HCT116 (cell line): Measurements from ENCODE around the gene CFAP58. TPM values are rescaled to one million over a fixed set of nuclear protein-coding genes. Genes with fewer than 3 reads are reported as not detected.

Source experiments
- ATAC-seq: fragments of 200-7000 bp; cut with Tn5 transposase; 2 replicates; pipeline ENCODE4 v1.9.1; 2020; ENCODE audit warnings: mild to moderate bottlenecking, moderate library complexity
- BruUV-seq: library from RNA; stranded (reverse); fragments of 400-500 nt; replicated peaks from 2 replicates; lab custom pipeline; 2021; lab: Mats Ljungman, UMichigan
- CTCF ChIA-PET: fragments of 300-600 bp; sonication (Branson Sonifier 250); formaldehyde crosslinking; loops from one replicate; lab custom pipeline; 2021; ENCODE audit warnings: antibody characterized with exemption; lab: Charles Lee
- POLR2A ChIA-PET: fragments of 300-600, 350-600 bp; sonication (Branson Sonifier 250); formaldehyde crosslinking; loops from one replicate; lab custom pipeline; 2021; ENCODE audit warnings: antibody characterized with exemption; lab: Charles Lee
- RAD21 ChIA-PET, 2 experiments: fragments of 300-600 bp; sonication (Branson Sonifier 250); formaldehyde crosslinking; loops; one replicate each; lab custom pipeline; 2023; ENCODE audit warnings: low total read pairs in 2 of 2; ENCODE audit not compliant: uncharacterized antibody in 2 of 2, unreplicated experiment in 2 of 2, low non-redundant PET in 1 of 2; lab: Charles Lee
- DNase-seq: peaks from one replicate; pipeline ENCODE4 v3.0.0-alpha.2; 2010; ENCODE audit warnings: low read depth, low spot score
- H2AFZ ChIP-seq: fragments of 200-600 bp; shearing (Covaris generic), sonication (generic); 2 replicates; pipeline ENCODE4 v1.6.1; 2017; ENCODE audit warnings: low read depth, mixed run types, mixed read lengths, antibody characterized with exemption, low read length; ENCODE audit not compliant: poor library complexity, severe bottlenecking
- H3K27ac ChIP-seq: 2 replicates; pipeline ENCODE4 v1.5.1; 2012; ENCODE audit warnings: low read depth, low read length
- H3K27me3 ChIP-seq: fragments of 200-600 bp; sonication (generic); 2 replicates; pipeline ENCODE4 v1.6.1; 2016; ENCODE audit warnings: mixed run types, low read length, mixed read lengths; ENCODE audit not compliant: insufficient read depth
- H3K36me3 ChIP-seq, 2 experiments: fragments of 200-500 bp in 1 of 2; fragments of 200-600 bp in 1 of 2; sonication (Bioruptor generic) in 1 of 2; sonication (generic) in 1 of 2; 2 replicates each; pipeline versions ENCODE4 v1.5.1 to v1.6.1; 2014 to 2016; ENCODE audit warnings: low read length in 2 of 2, inconsistent platforms in 1 of 2, mixed read lengths in 1 of 2, mixed run types in 1 of 2; ENCODE audit not compliant: insufficient read depth in 2 of 2, control insufficient read depth in 1 of 2
- H3K4me1 ChIP-seq, 2 experiments: fragments of 200-600 bp in 1 of 2; sonication (generic) in 1 of 2; 2 replicates each; pipeline versions ENCODE4 v1.5.1 to v1.6.1; 2012 to 2017; ENCODE audit warnings: low read length in 2 of 2, inconsistent platforms in 1 of 2, mild to moderate bottlenecking in 1 of 2, mixed read lengths in 1 of 2, mixed run types in 1 of 2, moderate library complexity in 1 of 2; ENCODE audit not compliant: insufficient read depth in 2 of 2, control insufficient read depth in 1 of 2
- H3K4me2 ChIP-seq: fragments of 200-600 bp; sonication (generic); 2 replicates; pipeline ENCODE4 v1.6.1; 2017; ENCODE audit warnings: mixed run types, low read length, mixed read lengths
- H3K4me3 ChIP-seq, 2 experiments: fragments of 200-600 bp in 1 of 2; sonication (generic) in 1 of 2; replicated peaks in 1 of 2; 2 replicates each; pipeline ENCODE4 v1.5.1; 2011 to 2016; ENCODE audit warnings: low read length in 2 of 2, control low read depth in 1 of 2, low read depth in 1 of 2, mild to moderate bottlenecking in 1 of 2, mixed read lengths in 1 of 2, mixed run types in 1 of 2
- H3K79me2 ChIP-seq: fragments of 200-600 bp; sonication (generic); 2 replicates; pipeline ENCODE4 v1.6.1; 2017; ENCODE audit warnings: mild to moderate bottlenecking, mixed run types, low read length, moderate library complexity, mixed read lengths; ENCODE audit not compliant: insufficient read depth
- H3K9ac ChIP-seq: fragments of 200-600 bp; sonication (generic); 2 replicates; pipeline ENCODE4 v1.6.1; 2016; ENCODE audit warnings: low read length, mixed read lengths
- H3K9me2 ChIP-seq: fragments of 200-600 bp; sonication (generic), shearing (Covaris generic); 2 replicates; pipeline ENCODE4 v1.6.1; 2017; ENCODE audit warnings: mixed run types, mild to moderate bottlenecking, moderate library complexity; ENCODE audit not compliant: insufficient read depth
- H3K9me3 ChIP-seq, 2 experiments: fragments of 200-500 bp in 1 of 2; fragments of 200-600 bp in 1 of 2; sonication (Bioruptor generic) in 1 of 2; sonication (generic) in 1 of 2; 2 replicates each; pipeline ENCODE4 v1.6.1; 2014 to 2017; ENCODE audit warnings: low read length in 2 of 2, mixed read lengths in 2 of 2, inconsistent platforms in 1 of 2, low read depth in 1 of 2, mild to moderate bottlenecking in 1 of 2, mixed run types in 1 of 2, moderate library complexity in 1 of 2; ENCODE audit not compliant: control insufficient read depth in 1 of 2, insufficient read depth in 1 of 2
- H4K20me1 ChIP-seq: fragments of 200-600 bp; sonication (generic), shearing (Covaris generic); 2 replicates; pipeline ENCODE4 v1.6.1; 2017; ENCODE audit warnings: mixed run types, mild to moderate bottlenecking, moderate library complexity; ENCODE audit not compliant: insufficient read depth
- CBX3 ChIP-seq: IDR thresholded peaks from 2 replicates; pipeline ENCODE4 v1.6.1; 2012; ENCODE audit warnings: low read depth
- CEBPB ChIP-seq: IDR thresholded peaks from 2 replicates; pipeline ENCODE4 v1.6.1; 2012; ENCODE audit warnings: low read depth
- EGR1 ChIP-seq: IDR thresholded peaks from 2 replicates; pipeline ENCODE4 v1.6.1; 2012; ENCODE audit warnings: low read depth
- EZH2phosphoT487 ChIP-seq: fragments of 200-600 bp; IDR thresholded peaks from 2 replicates; pipeline ENCODE4 v1.6.1; 2018; ENCODE audit warnings: antibody characterized with exemption, borderline replicate concordance
- JUND ChIP-seq: IDR thresholded peaks from 2 replicates; pipeline ENCODE4 v1.6.1; 2012
- MAX ChIP-seq: IDR thresholded peaks from 2 replicates; pipeline ENCODE4 v1.6.1; 2012
- POLR2A ChIP-seq: IDR thresholded peaks from 2 replicates; pipeline ENCODE4 v1.7.0; 2011; ENCODE audit warnings: borderline replicate concordance; ENCODE audit not compliant: insufficient read depth, insufficient read length; ENCODE audit errors: extremely low read depth
- SIN3A ChIP-seq: IDR thresholded peaks from 2 replicates; pipeline ENCODE4 v1.6.1; 2012; ENCODE audit warnings: low read depth
- SP1 ChIP-seq: IDR thresholded peaks from 2 replicates; pipeline ENCODE4 v1.6.1; 2012; ENCODE audit warnings: low read depth
- SRF ChIP-seq: IDR thresholded peaks from 2 replicates; pipeline ENCODE4 v1.6.1; 2012; ENCODE audit warnings: low read depth
- YY1 ChIP-seq: IDR thresholded peaks from 2 replicates; pipeline ENCODE4 v1.6.1; 2011; ENCODE audit warnings: low read length, low read depth, moderate library complexity, mild to moderate bottlenecking; ENCODE audit not compliant: insufficient replicate concordance; ENCODE audit errors: extremely low read depth
- ZBTB33 ChIP-seq: IDR thresholded peaks from 2 replicates; pipeline ENCODE4 v1.6.1; 2011; ENCODE audit warnings: mild to moderate bottlenecking, low read length, moderate library complexity; ENCODE audit not compliant: insufficient replicate concordance; ENCODE audit errors: extremely low read depth
- intact Hi-C: fragments of 100-400 bp; cut with micrococcal nuclease; formaldehyde crosslinking; loops from 2 replicates; pipeline ENCODE4 v1.10.0; 2022
- total RNA-seq: library from RNA; stranded (reverse); gene quantifications from one replicate; pipeline ENCODE4 v1.2.1, GENCODE V29; 2021; ENCODE audit not compliant: unreplicated experiment
- TF ChIP-seq, protein P1 (sequence below), 3 experiments: fragments of 200-600 bp in 1 of 3; sonication (generic) in 1 of 3; IDR thresholded peaks in 2 of 3; conservative IDR thresholded peaks in 1 of 3; 2 replicates each; pipeline ENCODE4 v1.5.1; 2012 to 2017; ENCODE audit warnings: low read depth in 2 of 3, low read length in 2 of 3, antibody characterized with exemption in 1 of 3, borderline replicate concordance in 1 of 3, control low read depth in 1 of 3, mild to moderate bottlenecking in 1 of 3, mixed read lengths in 1 of 3, mixed run types in 1 of 3, moderate library complexity in 1 of 3; ENCODE audit not compliant: insufficient read depth in 1 of 3
- TF ChIP-seq, protein P2 (sequence below): IDR thresholded peaks from 2 replicates; pipeline ENCODE4 v1.6.1; 2012; ENCODE audit warnings: low read depth

The CFAP58 gene
- total RNA-seq, 1 experiment from 2014 or later: 0.91 TPM

- BruUV-seq: no TSS peak
- no peak overlapping the region for H3K27ac ChIP-seq
- no peaks in the 10 kb centered on the region for H3K79me2 ChIP-seq
- intact Hi-C loops: no loop called here
- H3K36me3 ChIP-seq: no peaks in the 10 kb centered on the region
- DNase-seq: no peak
- H3K4me1 ChIP-seq: peaks cover 0 to 8% of the 10 kb centered on the region in 2 experiments; a peak in 2 of 4 replicates
- H3K9me2 ChIP-seq: no peaks in the 10 kb centered on the region
- ChIA-PET POLR2A (no interaction called here), CTCF (no interaction called here)
- no peak for ATAC-seq
- H3K4me2 ChIP-seq: no peak overlapping the region
- peak overlapping the region; percentile 44 for H2AFZ ChIP-seq
- no peaks in the 10 kb centered on the region for H4K20me1 ChIP-seq
- no peak overlapping the region for H3K4me3 ChIP-seq
- H3K27me3 ChIP-seq: peaks cover 85% of the 10 kb centered on the region
- H3K9ac ChIP-seq: no peak overlapping the region
- H3K9me3 ChIP-seq: no peaks in the 10 kb centered on the region
- TF ChIP-seq CBX3: no peak
- no peak for TF ChIP-seq SRF
- TF ChIP-seq SIN3A: no peak
- TF ChIP-seq, protein P1, sequence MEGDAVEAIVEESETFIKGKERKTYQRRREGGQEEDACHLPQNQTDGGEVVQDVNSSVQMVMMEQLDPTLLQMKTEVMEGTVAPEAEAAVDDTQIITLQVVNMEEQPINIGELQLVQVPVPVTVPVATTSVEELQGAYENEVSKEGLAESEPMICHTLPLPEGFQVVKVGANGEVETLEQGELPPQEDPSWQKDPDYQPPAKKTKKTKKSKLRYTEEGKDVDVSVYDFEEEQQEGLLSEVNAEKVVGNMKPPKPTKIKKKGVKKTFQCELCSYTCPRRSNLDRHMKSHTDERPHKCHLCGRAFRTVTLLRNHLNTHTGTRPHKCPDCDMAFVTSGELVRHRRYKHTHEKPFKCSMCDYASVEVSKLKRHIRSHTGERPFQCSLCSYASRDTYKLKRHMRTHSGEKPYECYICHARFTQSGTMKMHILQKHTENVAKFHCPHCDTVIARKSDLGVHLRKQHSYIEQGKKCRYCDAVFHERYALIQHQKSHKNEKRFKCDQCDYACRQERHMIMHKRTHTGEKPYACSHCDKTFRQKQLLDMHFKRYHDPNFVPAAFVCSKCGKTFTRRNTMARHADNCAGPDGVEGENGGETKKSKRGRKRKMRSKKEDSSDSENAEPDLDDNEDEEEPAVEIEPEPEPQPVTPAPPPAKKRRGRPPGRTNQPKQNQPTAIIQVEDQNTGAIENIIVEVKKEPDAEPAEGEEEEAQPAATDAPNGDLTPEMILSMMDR (IDR thresholded peaks at IDR 0.05 in 2 of 3, conservative IDR thresholded peaks at IDR 0.05 in 1 of 3; ENCODE audit: borderline replicate concordance in 1 of 3, insufficient read depth in 1 of 3, low read depth in 2 of 3, low read length in 2 of 3): no peak
- no peak for TF ChIP-seq POLR2A
- TF ChIP-seq, protein P2, sequence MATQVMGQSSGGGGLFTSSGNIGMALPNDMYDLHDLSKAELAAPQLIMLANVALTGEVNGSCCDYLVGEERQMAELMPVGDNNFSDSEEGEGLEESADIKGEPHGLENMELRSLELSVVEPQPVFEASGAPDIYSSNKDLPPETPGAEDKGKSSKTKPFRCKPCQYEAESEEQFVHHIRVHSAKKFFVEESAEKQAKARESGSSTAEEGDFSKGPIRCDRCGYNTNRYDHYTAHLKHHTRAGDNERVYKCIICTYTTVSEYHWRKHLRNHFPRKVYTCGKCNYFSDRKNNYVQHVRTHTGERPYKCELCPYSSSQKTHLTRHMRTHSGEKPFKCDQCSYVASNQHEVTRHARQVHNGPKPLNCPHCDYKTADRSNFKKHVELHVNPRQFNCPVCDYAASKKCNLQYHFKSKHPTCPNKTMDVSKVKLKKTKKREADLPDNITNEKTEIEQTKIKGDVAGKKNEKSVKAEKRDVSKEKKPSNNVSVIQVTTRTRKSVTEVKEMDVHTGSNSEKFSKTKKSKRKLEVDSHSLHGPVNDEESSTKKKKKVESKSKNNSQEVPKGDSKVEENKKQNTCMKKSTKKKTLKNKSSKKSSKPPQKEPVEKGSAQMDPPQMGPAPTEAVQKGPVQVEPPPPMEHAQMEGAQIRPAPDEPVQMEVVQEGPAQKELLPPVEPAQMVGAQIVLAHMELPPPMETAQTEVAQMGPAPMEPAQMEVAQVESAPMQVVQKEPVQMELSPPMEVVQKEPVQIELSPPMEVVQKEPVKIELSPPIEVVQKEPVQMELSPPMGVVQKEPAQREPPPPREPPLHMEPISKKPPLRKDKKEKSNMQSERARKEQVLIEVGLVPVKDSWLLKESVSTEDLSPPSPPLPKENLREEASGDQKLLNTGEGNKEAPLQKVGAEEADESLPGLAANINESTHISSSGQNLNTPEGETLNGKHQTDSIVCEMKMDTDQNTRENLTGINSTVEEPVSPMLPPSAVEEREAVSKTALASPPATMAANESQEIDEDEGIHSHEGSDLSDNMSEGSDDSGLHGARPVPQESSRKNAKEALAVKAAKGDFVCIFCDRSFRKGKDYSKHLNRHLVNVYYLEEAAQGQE: no peak
- no peak for TF ChIP-seq EZH2phosphoT487
- no peak for TF ChIP-seq ZBTB33
- TF ChIP-seq JUND: no peak
- no peak for TF ChIP-seq YY1
- no peak for TF ChIP-seq SP1
- TF ChIP-seq EGR1: no peak
- TF ChIP-seq CEBPB: no peak
- TF ChIP-seq MAX: no peak
- TF ChIP-seq, all 23 proteins: peak for 0
- RAD21 ChIA-PET: no interaction called here
Observed at GRCh38 chr10:104391969-104392296, 38.3 kb downstream of the CFAP58 start.
